SU-DHL-6 (cell line): ENCODE measurements around the gene CD6.

Experiments
- CTCF ChIP-seq: fragments of 200-600 bp; sonication (generic); IDR thresholded peaks from one replicate; pipeline ENCODE4 v1.5.1; 2017; ENCODE audit warnings: antibody characterized with exemption, mild to moderate bottlenecking, low read length, moderate library complexity; ENCODE audit not compliant: insufficient read depth, poor library complexity, severe bottlenecking
- EZH2phosphoT487 ChIP-seq: fragments of 200-600 bp; sonication (generic), shearing (Covaris generic); conservative IDR thresholded peaks from 2 replicates; pipeline ENCODE4 v1.6.1; 2018; ENCODE audit warnings: mild to moderate bottlenecking, antibody characterized with exemption, low read length, moderate library complexity, mixed read lengths

- TF ChIP-seq CTCF, result no peak
- TF ChIP-seq EZH2phosphoT487, result no peak
Observed at GRCh38 chr11:60977224-60977623, 5.7 kb downstream of the CD6 start.
